ENCODE measurements around the gene HSF2BP.

Gene HSF2BP

DNA sequence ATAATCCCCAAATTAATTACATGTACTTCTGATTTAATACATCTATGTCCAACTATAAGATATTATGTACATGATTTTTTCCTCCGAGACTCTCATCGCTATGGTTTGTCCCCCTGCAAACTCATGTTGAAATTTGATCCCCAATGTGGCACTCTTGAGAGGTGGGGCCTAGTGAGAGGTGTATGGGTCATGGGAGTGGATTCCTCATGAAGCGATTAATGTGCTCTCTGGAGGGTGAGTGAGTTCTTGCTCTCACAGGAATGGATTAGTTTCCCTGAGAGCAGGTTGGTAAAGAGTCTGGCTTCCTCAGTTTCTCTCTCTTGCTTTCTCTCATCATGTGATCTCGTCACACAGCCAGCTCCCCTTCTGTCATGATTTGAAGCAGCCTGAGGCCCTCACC is 16.1 kb downstream of the HSF2BP start:
- no peak for TF ChIP-seq CTCF (IDR thresholded peaks at IDR 0.05; ENCODE audit: low read depth, low read length, missing control alignments)
- no peak for DNase-seq (ENCODE audit: extremely low read depth, low read depth)
- H3K4me3 ChIP-seq (replicated peaks; ENCODE audit: low read depth, low read length) = no peak overlapping the region

GRCh38 chr21:43640400-43640799 is 18.9 kb downstream of the HSF2BP start:
- TF ChIP-seq CTCF (IDR thresholded peaks at IDR 0.05; ENCODE audit: low read depth, low read length, missing control alignments) = no peak

GRCh38 chr21:43639470-43640353 is 19.6 kb downstream of the HSF2BP start:
- no peak for DNase-seq (ENCODE audit: extremely low read depth, low read depth)
- TF ChIP-seq CTCF (IDR thresholded peaks at IDR 0.05; ENCODE audit: low read depth, low read length, missing control alignments) = no peak

More at GRCh38 chr21:43640400-43640799, 18.9 kb downstream of the HSF2BP start:
- no peak for DNase-seq (ENCODE audit: extremely low read depth, low read depth)
- no peak overlapping the region for H3K4me3 ChIP-seq (replicated peaks; ENCODE audit: low read depth, low read length)

GRCh38 chr21:43637530-43638158 is 21.6 kb downstream of the HSF2BP start:
- no peak overlapping the region for H3K4me3 ChIP-seq (replicated peaks; ENCODE audit: low read depth, low read length)
- DNase-seq (ENCODE audit: extremely low read depth, low read depth) = no peak

More at GRCh38 chr21:43639470-43640353, 19.6 kb downstream of the HSF2BP start:
- no peak overlapping the region for H3K4me3 ChIP-seq (replicated peaks; ENCODE audit: low read depth, low read length)

GRCh38 chr21:43635436-43635835 is 23.9 kb downstream of the HSF2BP start:
- no peak for DNase-seq (ENCODE audit: extremely low read depth, low read depth)
- H3K4me3 ChIP-seq (replicated peaks; ENCODE audit: low read depth, low read length) = no peak overlapping the region
- TF ChIP-seq CTCF (IDR thresholded peaks at IDR 0.05; ENCODE audit: low read depth, low read length, missing control alignments) = no peak

More at GRCh38 chr21:43637530-43638158, 21.6 kb downstream of the HSF2BP start:
- TF ChIP-seq CTCF (IDR thresholded peaks at IDR 0.05; ENCODE audit: low read depth, low read length, missing control alignments) = no peak

DNA sequence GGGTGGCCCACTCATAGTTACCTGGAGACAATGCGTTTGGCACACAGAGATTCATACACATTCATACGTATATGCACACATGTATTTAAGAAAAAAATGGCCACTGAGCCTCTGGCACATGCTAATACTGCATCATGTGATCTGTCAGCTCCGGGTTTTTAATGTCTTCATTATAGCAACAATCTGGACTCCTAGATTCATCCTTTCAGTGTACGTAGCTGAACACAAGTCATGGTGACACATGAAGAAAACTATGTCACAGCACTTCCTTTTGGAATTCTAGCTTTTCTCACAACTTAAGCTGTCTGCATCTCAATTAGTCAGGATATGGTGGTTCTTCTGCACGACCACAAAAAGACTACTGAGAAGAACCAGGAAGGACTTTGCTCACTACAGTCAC is 24.7 kb downstream of the HSF2BP start:
- no peak for TF ChIP-seq CTCF (IDR thresholded peaks at IDR 0.05; ENCODE audit: low read depth, low read length, missing control alignments)
- no peak overlapping the region for H3K4me3 ChIP-seq (replicated peaks; ENCODE audit: low read depth, low read length)
- no peak for DNase-seq (ENCODE audit: extremely low read depth, low read depth)

All from HFF-Myc (cell line).